ENCODE results near the gene PRELP.

DNA sequence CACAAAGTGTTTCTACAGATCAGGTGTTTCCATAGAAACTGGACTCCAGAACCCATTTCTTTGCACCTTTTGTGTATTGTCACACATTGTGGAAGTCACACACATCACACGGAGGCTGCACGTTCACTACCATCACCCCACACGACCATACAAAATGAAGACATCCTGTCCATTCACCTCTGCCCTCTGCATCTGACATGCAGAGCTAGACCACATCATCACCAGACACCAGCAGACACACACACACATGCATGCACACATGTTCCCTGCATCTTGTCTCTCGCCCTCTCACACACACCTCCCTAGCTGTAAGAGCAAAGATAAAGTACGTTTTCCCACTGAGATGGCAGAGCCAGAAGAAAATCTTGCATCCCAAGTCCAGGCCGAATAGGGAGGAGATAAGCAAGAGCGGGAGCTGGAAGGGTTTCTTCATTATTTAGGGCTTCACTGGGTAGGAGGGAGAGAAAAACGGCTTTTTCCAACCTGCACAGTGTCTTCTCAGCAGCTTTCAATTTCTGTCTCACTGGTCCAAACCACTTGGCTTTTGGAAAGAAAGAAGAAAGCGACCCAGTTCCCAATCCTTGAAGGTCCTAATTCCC, 709 bp downstream of the PRELP start:
- TF ChIP-seq POLR2A (IDR thresholded peaks at IDR 0.05) (no peak), POLR2AphosphoS5 (IDR thresholded peaks at IDR 0.05; ENCODE audit: insufficient read depth in 1 of 2, low read depth in 1 of 2) (no peak)
